ENCODE results near the gene MRPS27. TPM values are rescaled to one million over a fixed set of nuclear protein-coding genes. Genes with fewer than 3 reads are reported as not detected.
"Not testable (repeated sequence)": the region's sequence is repeated elsewhere in the genome, so short reads cannot be mapped to it uniquely, and the experiment has no call there.

MRPS27 gene
- total and polyA plus RNA-seq, 2 donors from 2014 or later = 40.0 to 50.8 TPM

DNA sequence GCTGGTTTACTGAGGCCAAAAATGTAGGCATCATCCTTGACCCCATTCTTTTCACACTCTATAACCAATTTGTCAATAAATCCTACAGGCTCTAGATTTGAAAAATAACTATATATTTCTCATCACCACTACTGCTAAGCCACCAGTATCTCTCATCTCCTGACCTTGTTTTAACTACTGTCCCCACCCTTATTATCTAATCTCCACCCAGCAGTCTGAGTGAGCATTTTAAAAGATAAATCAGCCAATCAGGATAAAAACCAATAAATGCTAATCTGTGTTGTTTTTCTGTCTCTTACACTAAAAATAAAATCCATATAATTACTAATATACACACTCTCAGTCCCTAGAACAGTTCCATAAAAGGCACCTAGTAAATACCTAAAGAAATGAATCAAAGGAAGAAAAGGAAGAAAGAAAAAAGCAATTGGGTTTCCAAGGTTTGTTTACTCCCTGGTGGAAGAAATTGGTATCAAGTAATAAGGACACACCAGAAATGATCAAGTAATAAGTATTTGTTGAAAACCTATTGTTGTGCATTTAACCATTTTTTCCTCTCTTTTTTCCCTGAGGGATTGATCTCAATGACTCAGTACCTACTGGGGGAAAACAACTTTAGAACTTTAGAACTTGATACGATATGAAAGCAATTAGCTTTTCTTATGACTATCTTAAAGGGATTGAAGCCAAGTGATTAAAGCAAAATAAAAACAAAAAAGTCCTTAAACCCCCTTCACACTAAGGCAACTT lies 19.3 kb downstream of the MRPS27 start:
- intact Hi-C loops (cut with DNase I) = loop anchor here (10.0 kb wide), 1 partner anchor 156 kb away; no protein-coding TSS in a partner anchor
- DNase-seq (no peak), FAIRE-seq (no peak)
- Histone ChIP-seq H3K27ac (ENCODE audit: low read depth in 2 of 2, low read length in 2 of 2) (no peak overlapping the region), H3K27me3 (ENCODE audit: control insufficient read depth, insufficient read depth, low read length) (no peaks in the 10 kb centered on the region), H3K9ac (ENCODE audit: low read length in 3 of 3) (no peak overlapping the region), H3K9me3 (ENCODE audit: control insufficient read depth in 2 of 3, insufficient read depth in 1 of 3, low read length in 3 of 3) (no peaks in the 10 kb centered on the region), H3K4me3 (ENCODE audit: low read length in 3 of 3) (no peak overlapping the region), H3K4me1 (ENCODE audit: control insufficient read depth in 2 of 3, insufficient read depth in 2 of 3, low read depth in 1 of 3, low read length in 3 of 3) (no peaks in the 10 kb centered on the region), H3K36me3 (ENCODE audit: control insufficient read depth in 2 of 3, insufficient read depth in 3 of 3, low read length in 3 of 3) (peaks cover 0 to 5% (median 3%) of the 10 kb centered on the region in 3 donors)
- TF ChIP-seq, protein P1, sequence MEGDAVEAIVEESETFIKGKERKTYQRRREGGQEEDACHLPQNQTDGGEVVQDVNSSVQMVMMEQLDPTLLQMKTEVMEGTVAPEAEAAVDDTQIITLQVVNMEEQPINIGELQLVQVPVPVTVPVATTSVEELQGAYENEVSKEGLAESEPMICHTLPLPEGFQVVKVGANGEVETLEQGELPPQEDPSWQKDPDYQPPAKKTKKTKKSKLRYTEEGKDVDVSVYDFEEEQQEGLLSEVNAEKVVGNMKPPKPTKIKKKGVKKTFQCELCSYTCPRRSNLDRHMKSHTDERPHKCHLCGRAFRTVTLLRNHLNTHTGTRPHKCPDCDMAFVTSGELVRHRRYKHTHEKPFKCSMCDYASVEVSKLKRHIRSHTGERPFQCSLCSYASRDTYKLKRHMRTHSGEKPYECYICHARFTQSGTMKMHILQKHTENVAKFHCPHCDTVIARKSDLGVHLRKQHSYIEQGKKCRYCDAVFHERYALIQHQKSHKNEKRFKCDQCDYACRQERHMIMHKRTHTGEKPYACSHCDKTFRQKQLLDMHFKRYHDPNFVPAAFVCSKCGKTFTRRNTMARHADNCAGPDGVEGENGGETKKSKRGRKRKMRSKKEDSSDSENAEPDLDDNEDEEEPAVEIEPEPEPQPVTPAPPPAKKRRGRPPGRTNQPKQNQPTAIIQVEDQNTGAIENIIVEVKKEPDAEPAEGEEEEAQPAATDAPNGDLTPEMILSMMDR (IDR thresholded peaks at IDR 0.05; ENCODE audit: borderline replicate concordance, extremely low read depth, insufficient read depth) = no peak

DNA sequence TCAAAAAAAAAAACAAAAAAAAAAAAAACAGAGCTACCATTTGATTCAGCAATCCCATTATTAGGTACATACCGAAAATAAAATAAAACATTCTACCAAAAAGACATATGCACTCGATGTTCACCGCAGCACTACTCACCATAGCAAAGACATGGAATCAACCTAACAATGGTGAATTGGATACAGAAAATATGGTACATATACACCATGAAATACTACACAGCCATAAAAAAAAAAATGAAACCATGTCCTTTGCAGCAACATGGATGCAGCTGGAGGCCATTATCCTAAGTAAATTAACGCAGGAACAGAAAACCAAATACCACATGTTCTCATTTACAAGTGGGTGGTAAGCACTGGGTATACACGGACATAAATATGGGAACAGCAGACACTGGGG lies 21.3 kb downstream of the MRPS27 start:
- H3K27me3 ChIP-seq (ENCODE audit: control insufficient read depth, insufficient read depth, low read length) = no peaks in the 10 kb centered on the region
- intact Hi-C loops (cut with DNase I) = no loop called here
- DNase-seq = no peak
- no peak overlapping the region for H3K27ac ChIP-seq (ENCODE audit: low read depth in 2 of 2, low read length in 2 of 2)
- H3K9ac ChIP-seq (ENCODE audit: low read length in 3 of 3) = no peak overlapping the region
- H3K36me3 ChIP-seq (ENCODE audit: control insufficient read depth in 2 of 3, insufficient read depth in 3 of 3, low read length in 3 of 3) = peaks cover 0 to 12% (median 8%) of the 10 kb centered on the region in 3 donors
- H3K4me3 ChIP-seq (ENCODE audit: low read length in 3 of 3) = no peak overlapping the region
- TF ChIP-seq, protein P1 (IDR thresholded peaks at IDR 0.05; ENCODE audit: borderline replicate concordance, extremely low read depth, insufficient read depth) = no peak
- no peak for FAIRE-seq
- no peaks in the 10 kb centered on the region for H3K9me3 ChIP-seq (ENCODE audit: control insufficient read depth in 2 of 3, insufficient read depth in 1 of 3, low read length in 3 of 3)
- H3K4me1 ChIP-seq (ENCODE audit: control insufficient read depth in 2 of 3, insufficient read depth in 2 of 3, low read depth in 1 of 3, low read length in 3 of 3) = no peaks in the 10 kb centered on the region

DNA sequence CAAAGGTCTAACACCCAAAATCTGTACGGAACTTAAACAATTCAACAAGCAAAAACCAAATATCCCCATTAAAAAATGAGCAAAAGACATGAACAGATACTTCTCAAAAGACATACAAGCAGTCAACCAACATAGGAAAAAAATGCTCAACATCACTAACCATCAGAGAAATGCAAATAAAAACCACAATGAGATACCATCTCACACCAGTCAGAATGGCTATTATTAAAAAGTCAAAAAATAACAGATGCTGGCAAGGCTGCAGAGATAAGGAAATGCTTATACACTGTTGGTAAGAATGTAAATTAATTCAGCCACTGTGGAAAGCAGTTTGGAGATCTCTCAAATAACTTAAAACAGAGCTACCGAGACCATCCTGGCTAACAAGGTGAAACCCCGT lies 21.9 kb downstream of the MRPS27 start:
- H3K4me3 ChIP-seq (ENCODE audit: low read length in 3 of 3); H3K4me1 ChIP-seq (ENCODE audit: control insufficient read depth in 2 of 3, insufficient read depth in 2 of 3, low read depth in 1 of 3, low read length in 3 of 3); intact Hi-C loops (cut with DNase I); H3K9ac ChIP-seq (ENCODE audit: low read length in 3 of 3); H3K9me3 ChIP-seq (ENCODE audit: control insufficient read depth in 2 of 3, insufficient read depth in 1 of 3, low read length in 3 of 3); H3K27ac ChIP-seq (ENCODE audit: low read depth in 2 of 2, low read length in 2 of 2); FAIRE-seq; DNase-seq; H3K27me3 ChIP-seq (ENCODE audit: control insufficient read depth, insufficient read depth, low read length): not testable (repeated sequence)
- H3K36me3 ChIP-seq (ENCODE audit: control insufficient read depth in 2 of 3, insufficient read depth in 3 of 3, low read length in 3 of 3) = peaks cover 0 to 12% (median 8%) of the 10 kb centered on the region in 3 donors

DNA sequence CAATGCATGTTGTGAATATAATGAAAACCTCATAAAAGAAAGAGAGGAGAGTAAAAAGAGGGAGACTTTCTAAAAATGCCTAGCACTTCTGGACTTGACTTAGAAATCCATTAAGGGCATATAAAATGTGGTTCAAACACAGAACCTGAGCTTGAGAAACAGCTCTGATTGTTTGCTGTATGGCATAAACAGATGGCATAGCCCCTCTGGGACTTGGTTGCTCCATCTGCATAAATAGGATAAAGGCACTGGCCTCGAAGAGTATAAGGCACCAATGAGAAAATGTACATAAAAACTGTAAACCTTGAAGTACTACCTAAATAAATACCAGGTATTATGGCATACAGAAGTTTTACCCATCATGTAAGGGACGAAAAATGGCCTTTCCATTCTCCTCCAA lies 23.8 kb downstream of the MRPS27 start:
- no peaks in the 10 kb centered on the region for H3K4me1 ChIP-seq (ENCODE audit: control insufficient read depth in 2 of 3, insufficient read depth in 2 of 3, low read depth in 1 of 3, low read length in 3 of 3)
- no peaks in the 10 kb centered on the region for H3K9me3 ChIP-seq (ENCODE audit: control insufficient read depth in 2 of 3, insufficient read depth in 1 of 3, low read length in 3 of 3)
- intact Hi-C loops (cut with DNase I) = no loop called here
- FAIRE-seq = no peak
- TF ChIP-seq, protein P1 (IDR thresholded peaks at IDR 0.05; ENCODE audit: borderline replicate concordance, extremely low read depth, insufficient read depth) = no peak
- no peak overlapping the region for H3K4me3 ChIP-seq (ENCODE audit: low read length in 3 of 3)
- H3K9ac ChIP-seq (ENCODE audit: low read length in 3 of 3) = no peak overlapping the region
- H3K27ac ChIP-seq (ENCODE audit: low read depth in 2 of 2, low read length in 2 of 2) = no peak overlapping the region
- DNase-seq = no peak
- no peaks in the 10 kb centered on the region for H3K27me3 ChIP-seq (ENCODE audit: control insufficient read depth, insufficient read depth, low read length)
- H3K36me3 ChIP-seq (ENCODE audit: control insufficient read depth in 2 of 3, insufficient read depth in 3 of 3, low read length in 3 of 3) = peaks cover 0 to 12% (median 8%) of the 10 kb centered on the region in 3 donors
